HCT116 (cell line): ENCODE data around the gene PPP6R3. TPM values are rescaled to one million over a fixed set of nuclear protein-coding genes. Genes with fewer than 3 reads are reported as not detected.

Experiments used
- ATAC-seq: fragments of 200-7000 bp; cut with Tn5 transposase; 2 replicates; pipeline ENCODE4 v1.9.1; 2020; ENCODE audit warnings: mild to moderate bottlenecking, moderate library complexity
- BruUV-seq: library from RNA; stranded (reverse); fragments of 400-500 nt; replicated peaks from 2 replicates; lab custom pipeline; 2021; lab: Mats Ljungman, UMichigan
- CTCF ChIA-PET: fragments of 300-600 bp; sonication (Branson Sonifier 250); formaldehyde crosslinking; loops from one replicate; lab custom pipeline; 2021; ENCODE audit warnings: antibody characterized with exemption; lab: Charles Lee
- POLR2A ChIA-PET: fragments of 300-600, 350-600 bp; sonication (Branson Sonifier 250); formaldehyde crosslinking; loops from one replicate; lab custom pipeline; 2021; ENCODE audit warnings: antibody characterized with exemption; lab: Charles Lee
- RAD21 ChIA-PET, 2 experiments: fragments of 300-600 bp; sonication (Branson Sonifier 250); formaldehyde crosslinking; loops; one replicate each; lab custom pipeline; 2023; ENCODE audit warnings: low total read pairs in 2 of 2; ENCODE audit not compliant: uncharacterized antibody in 2 of 2, unreplicated experiment in 2 of 2, low non-redundant PET in 1 of 2; lab: Charles Lee
- DNase-seq: peaks from one replicate; pipeline ENCODE4 v3.0.0-alpha.2; 2010; ENCODE audit warnings: low read depth, low spot score
- H2AFZ ChIP-seq: fragments of 200-600 bp; shearing (Covaris generic), sonication (generic); 2 replicates; pipeline ENCODE4 v1.6.1; 2017; ENCODE audit warnings: low read depth, mixed run types, mixed read lengths, antibody characterized with exemption, low read length; ENCODE audit not compliant: poor library complexity, severe bottlenecking
- H3K27ac ChIP-seq: 2 replicates; pipeline ENCODE4 v1.5.1; 2012; ENCODE audit warnings: low read depth, low read length
- H3K27me3 ChIP-seq: fragments of 200-600 bp; sonication (generic); 2 replicates; pipeline ENCODE4 v1.6.1; 2016; ENCODE audit warnings: mixed run types, low read length, mixed read lengths; ENCODE audit not compliant: insufficient read depth
- H3K36me3 ChIP-seq, 2 experiments: fragments of 200-500 bp in 1 of 2; fragments of 200-600 bp in 1 of 2; sonication (Bioruptor generic) in 1 of 2; sonication (generic) in 1 of 2; 2 replicates each; pipeline versions ENCODE4 v1.5.1 to v1.6.1; 2014 to 2016; ENCODE audit warnings: low read length in 2 of 2, inconsistent platforms in 1 of 2, mixed read lengths in 1 of 2, mixed run types in 1 of 2; ENCODE audit not compliant: insufficient read depth in 2 of 2, control insufficient read depth in 1 of 2
- H3K4me1 ChIP-seq, 2 experiments: fragments of 200-600 bp in 1 of 2; sonication (generic) in 1 of 2; 2 replicates each; pipeline versions ENCODE4 v1.5.1 to v1.6.1; 2012 to 2017; ENCODE audit warnings: low read length in 2 of 2, inconsistent platforms in 1 of 2, mild to moderate bottlenecking in 1 of 2, mixed read lengths in 1 of 2, mixed run types in 1 of 2, moderate library complexity in 1 of 2; ENCODE audit not compliant: insufficient read depth in 2 of 2, control insufficient read depth in 1 of 2
- H3K4me2 ChIP-seq: fragments of 200-600 bp; sonication (generic); 2 replicates; pipeline ENCODE4 v1.6.1; 2017; ENCODE audit warnings: mixed run types, low read length, mixed read lengths
- H3K4me3 ChIP-seq, 2 experiments: fragments of 200-600 bp in 1 of 2; sonication (generic) in 1 of 2; replicated peaks in 1 of 2; 2 replicates each; pipeline ENCODE4 v1.5.1; 2011 to 2016; ENCODE audit warnings: low read length in 2 of 2, control low read depth in 1 of 2, low read depth in 1 of 2, mild to moderate bottlenecking in 1 of 2, mixed read lengths in 1 of 2, mixed run types in 1 of 2
- H3K79me2 ChIP-seq: fragments of 200-600 bp; sonication (generic); 2 replicates; pipeline ENCODE4 v1.6.1; 2017; ENCODE audit warnings: mild to moderate bottlenecking, mixed run types, low read length, moderate library complexity, mixed read lengths; ENCODE audit not compliant: insufficient read depth
- H3K9ac ChIP-seq: fragments of 200-600 bp; sonication (generic); 2 replicates; pipeline ENCODE4 v1.6.1; 2016; ENCODE audit warnings: low read length, mixed read lengths
- H3K9me2 ChIP-seq: fragments of 200-600 bp; sonication (generic), shearing (Covaris generic); 2 replicates; pipeline ENCODE4 v1.6.1; 2017; ENCODE audit warnings: mixed run types, mild to moderate bottlenecking, moderate library complexity; ENCODE audit not compliant: insufficient read depth
- H3K9me3 ChIP-seq, 2 experiments: fragments of 200-500 bp in 1 of 2; fragments of 200-600 bp in 1 of 2; sonication (Bioruptor generic) in 1 of 2; sonication (generic) in 1 of 2; 2 replicates each; pipeline ENCODE4 v1.6.1; 2014 to 2017; ENCODE audit warnings: low read length in 2 of 2, mixed read lengths in 2 of 2, inconsistent platforms in 1 of 2, low read depth in 1 of 2, mild to moderate bottlenecking in 1 of 2, mixed run types in 1 of 2, moderate library complexity in 1 of 2; ENCODE audit not compliant: control insufficient read depth in 1 of 2, insufficient read depth in 1 of 2
- H4K20me1 ChIP-seq: fragments of 200-600 bp; sonication (generic), shearing (Covaris generic); 2 replicates; pipeline ENCODE4 v1.6.1; 2017; ENCODE audit warnings: mixed run types, mild to moderate bottlenecking, moderate library complexity; ENCODE audit not compliant: insufficient read depth
- CBX3 ChIP-seq: IDR thresholded peaks from 2 replicates; pipeline ENCODE4 v1.6.1; 2012; ENCODE audit warnings: low read depth
- CEBPB ChIP-seq: IDR thresholded peaks from 2 replicates; pipeline ENCODE4 v1.6.1; 2012; ENCODE audit warnings: low read depth
- ELF1 ChIP-seq: IDR thresholded peaks from 2 replicates; pipeline ENCODE4 v1.6.1; 2012; ENCODE audit warnings: low read depth, borderline replicate concordance
- EZH2 ChIP-seq: fragments of 200-600 bp; sonication (generic); IDR thresholded peaks from 2 replicates; pipeline ENCODE4 v1.6.1; 2017; ENCODE audit warnings: antibody characterized with exemption, mixed run types
- EZH2phosphoT487 ChIP-seq: fragments of 200-600 bp; IDR thresholded peaks from 2 replicates; pipeline ENCODE4 v1.6.1; 2018; ENCODE audit warnings: antibody characterized with exemption, borderline replicate concordance
- POLR2A ChIP-seq: IDR thresholded peaks from 2 replicates; pipeline ENCODE4 v1.7.0; 2011; ENCODE audit warnings: borderline replicate concordance; ENCODE audit not compliant: insufficient read depth, insufficient read length; ENCODE audit errors: extremely low read depth
- POLR2AphosphoS5 ChIP-seq: IDR thresholded peaks from 2 replicates; pipeline ENCODE4 v1.6.1; 2011; ENCODE audit warnings: mild to moderate bottlenecking, low read depth, low read length, moderate library complexity
- RAD21 ChIP-seq: IDR thresholded peaks from 2 replicates; pipeline ENCODE4 v1.6.1; 2012; ENCODE audit warnings: low read depth, mild to moderate bottlenecking
- SP1 ChIP-seq: IDR thresholded peaks from 2 replicates; pipeline ENCODE4 v1.6.1; 2012; ENCODE audit warnings: low read depth
- SRF ChIP-seq: IDR thresholded peaks from 2 replicates; pipeline ENCODE4 v1.6.1; 2012; ENCODE audit warnings: low read depth
- YY1 ChIP-seq: IDR thresholded peaks from 2 replicates; pipeline ENCODE4 v1.6.1; 2011; ENCODE audit warnings: low read length, low read depth, moderate library complexity, mild to moderate bottlenecking; ENCODE audit not compliant: insufficient replicate concordance; ENCODE audit errors: extremely low read depth
- ZFX ChIP-seq: fragments of 450-650 bp; IDR thresholded peaks from 2 replicates; pipeline ENCODE4 v1.6.1; 2017
- intact Hi-C: fragments of 100-400 bp; cut with micrococcal nuclease; formaldehyde crosslinking; loops from 2 replicates; pipeline ENCODE4 v1.10.0; 2022
- total RNA-seq: library from RNA; stranded (reverse); gene quantifications from one replicate; pipeline ENCODE4 v1.2.1, GENCODE V29; 2021; ENCODE audit not compliant: unreplicated experiment
- TF ChIP-seq, protein P1 (sequence below), 3 experiments: fragments of 200-600 bp in 1 of 3; sonication (generic) in 1 of 3; IDR thresholded peaks in 2 of 3; conservative IDR thresholded peaks in 1 of 3; 2 replicates each; pipeline ENCODE4 v1.5.1; 2012 to 2017; ENCODE audit warnings: low read depth in 2 of 3, low read length in 2 of 3, antibody characterized with exemption in 1 of 3, borderline replicate concordance in 1 of 3, control low read depth in 1 of 3, mild to moderate bottlenecking in 1 of 3, mixed read lengths in 1 of 3, mixed run types in 1 of 3, moderate library complexity in 1 of 3; ENCODE audit not compliant: insufficient read depth in 1 of 3
- TF ChIP-seq, protein P2 (sequence below): IDR thresholded peaks from 2 replicates; pipeline ENCODE4 v1.6.1; 2012; ENCODE audit warnings: low read depth
- TF ChIP-seq, protein P3 (sequence below): IDR thresholded peaks from 2 replicates; pipeline ENCODE4 v1.6.1; 2012
- TF ChIP-seq, protein P4 (sequence below): IDR thresholded peaks from 2 replicates; pipeline ENCODE4 v1.6.1; 2011; ENCODE audit warnings: mild to moderate bottlenecking, low read length, moderate library complexity; ENCODE audit not compliant: insufficient replicate concordance; ENCODE audit errors: extremely low read depth

Gene PPP6R3
- total RNA-seq, 1 experiment from 2014 or later, result 113 TPM

DNA sequence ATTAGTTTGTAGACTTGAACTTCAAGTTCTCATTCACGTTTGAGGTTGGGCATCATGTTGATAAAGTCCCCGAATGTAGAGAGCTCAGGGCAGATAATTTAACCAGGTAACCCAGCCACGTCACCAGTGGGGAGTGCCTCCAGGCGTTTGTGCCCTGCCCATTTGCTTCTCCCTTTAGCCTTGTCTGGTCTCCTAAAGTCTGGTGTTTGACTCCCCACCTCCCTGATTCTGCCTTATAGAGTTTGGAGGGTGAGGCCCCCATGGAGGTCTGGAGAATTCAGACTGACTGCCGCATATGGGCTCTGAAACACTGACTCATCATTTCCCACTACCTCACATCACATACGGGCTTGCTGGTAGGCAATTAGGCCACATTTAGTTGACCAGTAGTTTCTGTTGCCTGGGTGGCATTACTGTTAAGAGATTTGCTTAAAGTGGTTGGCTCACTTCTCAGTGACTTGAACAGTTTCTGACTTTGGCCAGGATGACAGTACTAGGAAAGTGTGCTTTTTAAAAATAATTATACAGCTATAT lies 124.5 kb downstream of the PPP6R3 start (continued):
- TF ChIP-seq, protein P1, sequence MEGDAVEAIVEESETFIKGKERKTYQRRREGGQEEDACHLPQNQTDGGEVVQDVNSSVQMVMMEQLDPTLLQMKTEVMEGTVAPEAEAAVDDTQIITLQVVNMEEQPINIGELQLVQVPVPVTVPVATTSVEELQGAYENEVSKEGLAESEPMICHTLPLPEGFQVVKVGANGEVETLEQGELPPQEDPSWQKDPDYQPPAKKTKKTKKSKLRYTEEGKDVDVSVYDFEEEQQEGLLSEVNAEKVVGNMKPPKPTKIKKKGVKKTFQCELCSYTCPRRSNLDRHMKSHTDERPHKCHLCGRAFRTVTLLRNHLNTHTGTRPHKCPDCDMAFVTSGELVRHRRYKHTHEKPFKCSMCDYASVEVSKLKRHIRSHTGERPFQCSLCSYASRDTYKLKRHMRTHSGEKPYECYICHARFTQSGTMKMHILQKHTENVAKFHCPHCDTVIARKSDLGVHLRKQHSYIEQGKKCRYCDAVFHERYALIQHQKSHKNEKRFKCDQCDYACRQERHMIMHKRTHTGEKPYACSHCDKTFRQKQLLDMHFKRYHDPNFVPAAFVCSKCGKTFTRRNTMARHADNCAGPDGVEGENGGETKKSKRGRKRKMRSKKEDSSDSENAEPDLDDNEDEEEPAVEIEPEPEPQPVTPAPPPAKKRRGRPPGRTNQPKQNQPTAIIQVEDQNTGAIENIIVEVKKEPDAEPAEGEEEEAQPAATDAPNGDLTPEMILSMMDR (IDR thresholded peaks at IDR 0.05 in 2 of 3, conservative IDR thresholded peaks at IDR 0.05 in 1 of 3; ENCODE audit: borderline replicate concordance in 1 of 3, insufficient read depth in 1 of 3, low read depth in 2 of 3, low read length in 2 of 3), result no peak

DNA sequence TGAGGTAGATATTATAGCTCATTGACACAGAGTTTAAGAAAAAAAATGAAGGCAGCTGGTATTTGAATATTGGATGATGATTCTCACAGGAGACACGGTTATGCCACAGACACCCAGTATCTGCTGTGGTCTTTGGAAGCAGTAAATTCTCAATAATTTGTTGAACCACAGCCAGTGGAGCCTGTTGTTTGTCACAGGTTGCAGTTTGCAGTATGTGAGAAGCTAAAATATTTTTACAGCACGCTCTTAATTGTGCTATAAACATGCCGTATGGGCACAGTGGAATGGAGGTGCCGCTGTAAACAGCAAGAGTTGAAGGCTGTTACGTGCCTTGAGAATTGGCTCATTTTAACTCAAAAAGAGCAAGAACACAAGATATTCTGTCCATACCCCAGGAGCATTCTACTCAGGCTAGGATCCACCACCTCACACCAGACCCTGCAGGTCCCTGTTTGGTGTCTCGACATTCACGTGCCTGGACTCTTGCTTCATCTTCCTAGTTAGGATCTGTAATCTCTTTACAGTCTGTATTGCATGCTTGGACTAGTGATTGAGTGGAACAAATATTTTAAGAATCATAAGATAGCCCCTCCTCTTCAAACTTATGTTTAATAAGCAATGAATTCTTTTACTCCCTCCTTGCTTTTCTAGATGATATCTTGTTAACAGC lies 129.1 kb downstream of the PPP6R3 start:
- H3K36me3 ChIP-seq, result peaks cover 38 to 46% of the 10 kb centered on the region in 2 experiments; a peak in 3 of 4 replicates
- POLR2A ChIA-PET, result no interaction called here
- intact Hi-C loops, result no loop called here
- no peaks in the 10 kb centered on the region for H3K9me3 ChIP-seq
- H3K9me2 ChIP-seq, result no peaks in the 10 kb centered on the region
- H3K79me2 ChIP-seq, result peaks cover 10% of the 10 kb centered on the region; the same call in 1 of the 2 replicates
- H4K20me1 ChIP-seq, result no peaks in the 10 kb centered on the region
- H3K27ac ChIP-seq, result no peak overlapping the region
- H3K4me1 ChIP-seq, result no peaks in the 10 kb centered on the region
- ATAC-seq (no peak), DNase-seq (no peak)
- no peak overlapping the region for H3K4me2 ChIP-seq
- CTCF ChIA-PET, result no interaction called here
- BruUV-seq, result no TSS peak
- H2AFZ ChIP-seq, result no peak overlapping the region
- H3K4me3 ChIP-seq, result no peak overlapping the region
- no peaks in the 10 kb centered on the region for H3K27me3 ChIP-seq
- no peak overlapping the region for H3K9ac ChIP-seq
- RAD21 ChIA-PET, result no interaction called here
- TF ChIP-seq, protein P2, sequence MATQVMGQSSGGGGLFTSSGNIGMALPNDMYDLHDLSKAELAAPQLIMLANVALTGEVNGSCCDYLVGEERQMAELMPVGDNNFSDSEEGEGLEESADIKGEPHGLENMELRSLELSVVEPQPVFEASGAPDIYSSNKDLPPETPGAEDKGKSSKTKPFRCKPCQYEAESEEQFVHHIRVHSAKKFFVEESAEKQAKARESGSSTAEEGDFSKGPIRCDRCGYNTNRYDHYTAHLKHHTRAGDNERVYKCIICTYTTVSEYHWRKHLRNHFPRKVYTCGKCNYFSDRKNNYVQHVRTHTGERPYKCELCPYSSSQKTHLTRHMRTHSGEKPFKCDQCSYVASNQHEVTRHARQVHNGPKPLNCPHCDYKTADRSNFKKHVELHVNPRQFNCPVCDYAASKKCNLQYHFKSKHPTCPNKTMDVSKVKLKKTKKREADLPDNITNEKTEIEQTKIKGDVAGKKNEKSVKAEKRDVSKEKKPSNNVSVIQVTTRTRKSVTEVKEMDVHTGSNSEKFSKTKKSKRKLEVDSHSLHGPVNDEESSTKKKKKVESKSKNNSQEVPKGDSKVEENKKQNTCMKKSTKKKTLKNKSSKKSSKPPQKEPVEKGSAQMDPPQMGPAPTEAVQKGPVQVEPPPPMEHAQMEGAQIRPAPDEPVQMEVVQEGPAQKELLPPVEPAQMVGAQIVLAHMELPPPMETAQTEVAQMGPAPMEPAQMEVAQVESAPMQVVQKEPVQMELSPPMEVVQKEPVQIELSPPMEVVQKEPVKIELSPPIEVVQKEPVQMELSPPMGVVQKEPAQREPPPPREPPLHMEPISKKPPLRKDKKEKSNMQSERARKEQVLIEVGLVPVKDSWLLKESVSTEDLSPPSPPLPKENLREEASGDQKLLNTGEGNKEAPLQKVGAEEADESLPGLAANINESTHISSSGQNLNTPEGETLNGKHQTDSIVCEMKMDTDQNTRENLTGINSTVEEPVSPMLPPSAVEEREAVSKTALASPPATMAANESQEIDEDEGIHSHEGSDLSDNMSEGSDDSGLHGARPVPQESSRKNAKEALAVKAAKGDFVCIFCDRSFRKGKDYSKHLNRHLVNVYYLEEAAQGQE, result no peak
- no peak for TF ChIP-seq ZFX
- TF ChIP-seq CEBPB, result no peak
- TF ChIP-seq RAD21, result no peak
- no peak for TF ChIP-seq POLR2AphosphoS5
- TF ChIP-seq, protein P3, sequence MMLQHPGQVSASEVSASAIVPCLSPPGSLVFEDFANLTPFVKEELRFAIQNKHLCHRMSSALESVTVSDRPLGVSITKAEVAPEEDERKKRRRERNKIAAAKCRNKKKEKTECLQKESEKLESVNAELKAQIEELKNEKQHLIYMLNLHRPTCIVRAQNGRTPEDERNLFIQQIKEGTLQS, result no peak
- TF ChIP-seq YY1, result no peak
- TF ChIP-seq, protein P4, sequence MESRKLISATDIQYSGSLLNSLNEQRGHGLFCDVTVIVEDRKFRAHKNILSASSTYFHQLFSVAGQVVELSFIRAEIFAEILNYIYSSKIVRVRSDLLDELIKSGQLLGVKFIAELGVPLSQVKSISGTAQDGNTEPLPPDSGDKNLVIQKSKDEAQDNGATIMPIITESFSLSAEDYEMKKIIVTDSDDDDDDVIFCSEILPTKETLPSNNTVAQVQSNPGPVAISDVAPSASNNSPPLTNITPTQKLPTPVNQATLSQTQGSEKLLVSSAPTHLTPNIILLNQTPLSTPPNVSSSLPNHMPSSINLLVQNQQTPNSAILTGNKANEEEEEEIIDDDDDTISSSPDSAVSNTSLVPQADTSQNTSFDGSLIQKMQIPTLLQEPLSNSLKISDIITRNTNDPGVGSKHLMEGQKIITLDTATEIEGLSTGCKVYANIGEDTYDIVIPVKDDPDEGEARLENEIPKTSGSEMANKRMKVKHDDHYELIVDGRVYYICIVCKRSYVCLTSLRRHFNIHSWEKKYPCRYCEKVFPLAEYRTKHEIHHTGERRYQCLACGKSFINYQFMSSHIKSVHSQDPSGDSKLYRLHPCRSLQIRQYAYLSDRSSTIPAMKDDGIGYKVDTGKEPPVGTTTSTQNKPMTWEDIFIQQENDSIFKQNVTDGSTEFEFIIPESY, result no peak
- no peak for TF ChIP-seq SRF
- TF ChIP-seq EZH2, result no peak
- TF ChIP-seq POLR2A, result no peak
- no peak for TF ChIP-seq CBX3
- TF ChIP-seq ELF1, result no peak
- TF ChIP-seq EZH2phosphoT487, result no peak
- no peak for TF ChIP-seq SP1
